Measurements from ENCODE around the gene C2orf81.

DNA sequence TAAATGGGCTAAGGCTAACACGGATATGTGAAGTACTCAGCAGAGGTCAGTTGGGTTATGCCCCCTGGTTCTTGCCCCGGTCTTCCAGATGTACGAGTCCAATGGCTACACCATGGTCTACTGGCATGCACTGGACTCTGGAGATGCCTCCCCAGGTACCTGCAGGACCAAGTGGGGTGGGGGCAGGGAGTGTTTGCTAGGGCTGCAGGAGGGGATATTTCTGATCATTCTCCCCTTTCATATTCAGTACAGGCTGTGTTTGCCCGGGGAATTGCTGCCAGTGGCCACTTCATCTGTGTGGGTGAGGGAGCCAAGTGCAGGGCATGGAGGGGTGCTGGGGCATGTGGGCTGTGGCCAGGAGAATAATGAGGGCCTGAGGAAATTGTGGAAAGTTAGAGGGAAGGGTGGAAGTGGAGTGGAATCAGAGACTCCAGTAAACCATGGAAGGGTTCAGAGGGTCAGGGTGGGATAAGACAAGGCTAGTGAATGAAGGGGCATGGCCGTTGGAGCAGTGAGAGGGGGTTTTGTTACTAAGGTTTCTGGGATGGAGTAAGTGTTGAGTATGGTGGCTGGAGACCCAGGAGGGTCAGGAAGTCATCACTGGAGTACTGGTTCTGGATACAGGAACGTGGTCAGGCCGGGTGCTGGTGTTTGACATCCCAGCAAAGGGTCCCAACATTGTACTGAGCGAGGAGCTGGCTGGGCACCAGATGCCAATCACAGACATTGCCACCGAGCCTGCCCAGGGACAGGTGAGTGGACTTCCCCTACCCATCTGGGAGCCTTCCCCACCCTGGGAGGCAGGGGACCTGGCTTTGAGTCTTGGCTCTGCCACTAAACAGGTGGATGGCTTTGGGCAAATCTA is 2.0 kb upstream of the C2orf81 start:
- TF ChIP-seq, protein P1, sequence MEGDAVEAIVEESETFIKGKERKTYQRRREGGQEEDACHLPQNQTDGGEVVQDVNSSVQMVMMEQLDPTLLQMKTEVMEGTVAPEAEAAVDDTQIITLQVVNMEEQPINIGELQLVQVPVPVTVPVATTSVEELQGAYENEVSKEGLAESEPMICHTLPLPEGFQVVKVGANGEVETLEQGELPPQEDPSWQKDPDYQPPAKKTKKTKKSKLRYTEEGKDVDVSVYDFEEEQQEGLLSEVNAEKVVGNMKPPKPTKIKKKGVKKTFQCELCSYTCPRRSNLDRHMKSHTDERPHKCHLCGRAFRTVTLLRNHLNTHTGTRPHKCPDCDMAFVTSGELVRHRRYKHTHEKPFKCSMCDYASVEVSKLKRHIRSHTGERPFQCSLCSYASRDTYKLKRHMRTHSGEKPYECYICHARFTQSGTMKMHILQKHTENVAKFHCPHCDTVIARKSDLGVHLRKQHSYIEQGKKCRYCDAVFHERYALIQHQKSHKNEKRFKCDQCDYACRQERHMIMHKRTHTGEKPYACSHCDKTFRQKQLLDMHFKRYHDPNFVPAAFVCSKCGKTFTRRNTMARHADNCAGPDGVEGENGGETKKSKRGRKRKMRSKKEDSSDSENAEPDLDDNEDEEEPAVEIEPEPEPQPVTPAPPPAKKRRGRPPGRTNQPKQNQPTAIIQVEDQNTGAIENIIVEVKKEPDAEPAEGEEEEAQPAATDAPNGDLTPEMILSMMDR (IDR thresholded peaks at IDR 0.05): no peak
- no peak for TF ChIP-seq POLR2AphosphoS5 (IDR thresholded peaks at IDR 0.05)
- no peak for TF ChIP-seq POLR2A (IDR thresholded peaks at IDR 0.05)

All from prostate gland (tissue), 2 donors.